OCI-LY3 (cell line): ENCODE results near the gene GLIS1.

Source experiments
- H2AFZ ChIP-seq: fragments of 200-600, 300-600 bp; shearing (Covaris generic); 2 replicates; pipeline ENCODE4 v1.6.0; 2014; ENCODE audit warnings: antibody characterized with exemption, low read depth, low read length
- H3K27ac ChIP-seq: fragments of 200-600, 300-600 bp; sonication (generic); 2 replicates; pipeline ENCODE4 v1.5.1; 2014; ENCODE audit warnings: mild to moderate bottlenecking, low read length, moderate library complexity, mixed read lengths
- H3K27me3 ChIP-seq: fragments of 200-600, 300-600 bp; sonication (generic); 2 replicates; pipeline ENCODE4 v1.6.1; 2014; ENCODE audit warnings: low read depth, low read length, mixed read lengths
- H3K36me3 ChIP-seq: fragments of 200-600, 300-600 bp; sonication (generic); replicated peaks from 2 replicates; pipeline ENCODE3; 2014; ENCODE audit warnings: low read depth, low read length, mixed read lengths
- H3K4me1 ChIP-seq: fragments of 300-600, 200-600 bp; sonication (generic); 2 replicates; pipeline ENCODE4 v1.6.1; 2014; ENCODE audit warnings: low read length, mixed read lengths
- H3K4me2 ChIP-seq: fragments of 200-600, 300-600 bp; sonication (generic); 2 replicates; pipeline ENCODE4 v1.6.1; 2014; ENCODE audit warnings: low read length, mixed read lengths
- H3K4me3 ChIP-seq: fragments of 300-600, 200-600 bp; sonication (generic); 2 replicates; pipeline ENCODE4 v1.5.1; 2014; ENCODE audit warnings: antibody characterized with exemption, mild to moderate bottlenecking, low read length, moderate library complexity
- H3K79me2 ChIP-seq: fragments of 300-600, 200-600 bp; shearing (Covaris generic); 2 replicates; pipeline ENCODE4 v1.6.1; 2014; ENCODE audit warnings: mild to moderate bottlenecking, low read length, mixed read lengths
- H3K9ac ChIP-seq: fragments of 300-600, 200-600 bp; shearing (Covaris generic); 2 replicates; pipeline ENCODE4 v1.6.0; 2014; ENCODE audit warnings: mild to moderate bottlenecking, low read length, moderate library complexity
- H3K9me3 ChIP-seq: fragments of 200-600, 300-600 bp; shearing (Covaris generic); 2 replicates; pipeline ENCODE4 v1.6.1; 2014; ENCODE audit warnings: low read length, mixed read lengths; ENCODE audit not compliant: insufficient read depth
- H4K20me1 ChIP-seq: fragments of 200-600, 300-600 bp; sonication (generic); 2 replicates; pipeline ENCODE4 v1.6.1; 2016; ENCODE audit warnings: low read length, mixed read lengths; ENCODE audit not compliant: insufficient read depth
- CTCF ChIP-seq: fragments of 200-600, 300-600 bp; sonication (generic); IDR thresholded peaks from 2 replicates; pipeline ENCODE4 v1.5.1; 2014; ENCODE audit warnings: antibody characterized with exemption, low read length, low read depth
- EZH2phosphoT487 ChIP-seq: fragments of 200-600 bp; shearing (Covaris generic); IDR thresholded peaks from 2 replicates; pipeline ENCODE4 v1.6.1; 2018; ENCODE audit warnings: antibody characterized with exemption, mixed run types, low read depth

The GLIS1 gene

GRCh38 chr1:53605181-53605580 lies 133.8 kb downstream of the GLIS1 start:
- Histone ChIP-seq H3K4me2 (no peak overlapping the region), H3K4me1 (no peaks in the 10 kb centered on the region)

GRCh38 chr1:53604291-53604919 lies 134.6 kb downstream of the GLIS1 start:
- Histone ChIP-seq H3K9me3 (no peaks in the 10 kb centered on the region), H3K27me3 (no peaks in the 10 kb centered on the region), H3K4me2 (no peak overlapping the region), H4K20me1 (no peaks in the 10 kb centered on the region), H2AFZ (no peak overlapping the region), H3K27ac (no peak overlapping the region), H3K36me3 (no peaks in the 10 kb centered on the region), H3K4me3 (no peak overlapping the region), H3K9ac (no peak overlapping the region), H3K4me1 (no peaks in the 10 kb centered on the region), H3K79me2 (no peaks in the 10 kb centered on the region)
- no peak for TF ChIP-seq EZH2phosphoT487
- TF ChIP-seq CTCF, result no peak

More at GRCh38 chr1:53605181-53605580, 133.8 kb downstream of the GLIS1 start:
- no peak overlapping the region for H3K27ac ChIP-seq
- H3K79me2 ChIP-seq, result no peaks in the 10 kb centered on the region
- no peak overlapping the region for H3K9ac ChIP-seq
- H3K4me3 ChIP-seq, result no peak overlapping the region
- H3K27me3 ChIP-seq, result no peaks in the 10 kb centered on the region
- TF ChIP-seq EZH2phosphoT487 (no peak), CTCF (no peak)
- no peaks in the 10 kb centered on the region for H3K9me3 ChIP-seq
- no peaks in the 10 kb centered on the region for H3K36me3 ChIP-seq
- H2AFZ ChIP-seq, result no peak overlapping the region
- H4K20me1 ChIP-seq, result no peaks in the 10 kb centered on the region

GRCh38 chr1:53603431-53603830 lies 135.5 kb downstream of the GLIS1 start:
- no peaks in the 10 kb centered on the region for H3K79me2 ChIP-seq
- H4K20me1 ChIP-seq, result no peaks in the 10 kb centered on the region
- no peaks in the 10 kb centered on the region for H3K4me1 ChIP-seq
- H3K27me3 ChIP-seq, result no peaks in the 10 kb centered on the region
- TF ChIP-seq EZH2phosphoT487, result no peak
- no peak for TF ChIP-seq CTCF
- H3K9ac ChIP-seq, result no peak overlapping the region
- no peaks in the 10 kb centered on the region for H3K36me3 ChIP-seq
- H3K9me3 ChIP-seq, result no peaks in the 10 kb centered on the region
- H2AFZ ChIP-seq, result no peak overlapping the region
- H3K4me3 ChIP-seq, result no peak overlapping the region
- H3K4me2 ChIP-seq, result no peak overlapping the region
- no peak overlapping the region for H3K27ac ChIP-seq

DNA sequence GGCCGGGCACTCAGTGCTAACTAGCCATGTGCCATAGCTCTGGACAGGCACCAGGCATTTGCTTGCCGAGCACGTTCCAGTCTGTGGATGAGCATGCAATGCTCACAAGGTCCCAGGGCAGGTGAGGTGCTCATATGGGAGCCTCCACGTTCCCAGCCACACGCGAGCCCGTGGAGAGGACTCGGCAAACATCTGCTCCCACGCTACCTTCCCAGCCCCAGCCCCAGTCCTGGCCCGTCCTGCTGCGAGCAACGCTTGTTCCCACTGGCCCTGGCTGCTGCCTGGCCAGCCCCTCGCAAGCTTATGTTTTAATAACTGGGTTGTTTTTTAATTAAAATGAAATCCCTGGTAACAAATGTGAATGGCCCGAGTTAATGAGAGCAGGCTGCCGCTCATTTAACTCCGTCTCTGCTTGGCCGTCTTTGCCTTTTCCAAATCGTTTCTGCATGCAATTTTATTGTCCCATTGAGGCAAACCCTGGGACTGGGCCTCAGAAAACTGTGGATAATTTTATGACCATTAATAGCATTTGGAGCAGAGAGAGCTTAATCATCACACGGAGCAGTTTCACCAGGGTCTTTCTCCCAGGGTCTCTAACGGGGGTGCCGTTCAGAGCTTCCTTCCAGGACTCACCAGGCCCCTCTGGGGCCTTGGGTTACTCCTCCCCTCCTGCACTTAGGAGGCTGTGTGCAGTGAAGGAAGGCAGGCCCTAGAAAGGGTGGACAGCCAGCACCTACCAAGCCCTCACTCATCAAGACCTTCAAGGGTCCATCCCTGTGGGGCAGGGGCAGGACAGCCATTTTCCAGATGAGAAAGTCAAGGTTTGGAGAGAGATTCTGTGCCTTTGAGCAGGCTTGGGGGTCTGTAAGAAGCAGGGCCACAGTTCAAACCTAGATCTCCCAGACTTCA lies 136.8 kb downstream of the GLIS1 start:
- Histone ChIP-seq H3K9ac (no peak overlapping the region), H3K27me3 (no peaks in the 10 kb centered on the region), H3K4me3 (no peak overlapping the region), H4K20me1 (no peaks in the 10 kb centered on the region), H3K4me2 (no peak overlapping the region), H3K9me3 (no peaks in the 10 kb centered on the region), H3K79me2 (no peaks in the 10 kb centered on the region), H3K27ac (no peak overlapping the region), H2AFZ (no peak overlapping the region), H3K36me3 (no peaks in the 10 kb centered on the region), H3K4me1 (no peaks in the 10 kb centered on the region)
- TF ChIP-seq EZH2phosphoT487 (no peak), CTCF (no peak)
